HL-60 (cell line): ENCODE measurements around the gene SLC52A3.

ENCODE experiments used
- CTCF ChIP-seq: IDR thresholded peaks from one replicate; pipeline ENCODE4 v1.5.1; 2011; ENCODE audit warnings: low read length, control low read depth, inconsistent platforms; ENCODE audit not compliant: insufficient read depth
- POLR2AphosphoS5 ChIP-seq: IDR thresholded peaks from 2 replicates; pipeline ENCODE4 v1.6.1; 2012; ENCODE audit warnings: low read depth
- REST ChIP-seq: IDR thresholded peaks from 2 replicates; pipeline ENCODE4 v1.6.1; 2012; ENCODE audit warnings: low read depth; ENCODE audit not compliant: insufficient replicate concordance
- SPI1 ChIP-seq: IDR thresholded peaks from 2 replicates; pipeline ENCODE4 v1.6.1; 2012; ENCODE audit warnings: low read depth, mild to moderate bottlenecking, borderline replicate concordance

GRCh38 chr20:772806-773205 is 4.5 kb upstream of the SLC52A3 start:
- TF ChIP-seq CTCF (no peak), POLR2AphosphoS5 (no peak), REST (no peak), SPI1 (no peak)
